Progenitor cell of endocrine pancreas (in vitro differentiated cells): ENCODE data around the gene GTF2IRD1. TPM values are rescaled to one million over a fixed set of nuclear protein-coding genes. Genes with fewer than 3 reads are reported as not detected.
"Not testable (repeated sequence)": the region's sequence is repeated elsewhere in the genome, so short reads cannot be mapped to it uniquely, and the experiment has no call there.

Source experiments
- DNase-seq: peaks from one replicate; pipeline ENCODE4 v3.0.0; 2021; ENCODE audit warnings: low spot score; ENCODE audit not compliant: unreplicated experiment
- H3K27ac Mint-ChIP-seq: 2 replicates; pipeline ENCODE4 v1.8.0; 2021; ENCODE audit warnings: mild to moderate bottlenecking, moderate library complexity, mixed read lengths
- H3K27me3 Mint-ChIP-seq: 2 replicates; pipeline ENCODE4 v1.8.0; 2021; ENCODE audit warnings: mixed read lengths
- H3K36me3 Mint-ChIP-seq: 2 replicates; pipeline ENCODE4 v1.8.0; 2022; ENCODE audit warnings: mixed read lengths; ENCODE audit not compliant: insufficient read depth
- H3K4me1 Mint-ChIP-seq: 2 replicates; pipeline ENCODE4 v1.8.0; 2021; ENCODE audit warnings: low read depth, mixed read lengths
- H3K4me3 Mint-ChIP-seq: 2 replicates; pipeline ENCODE4 v1.8.0; 2021; ENCODE audit warnings: low read depth, mild to moderate bottlenecking, moderate library complexity, mixed read lengths
- H3K9me3 Mint-ChIP-seq: 2 replicates; pipeline ENCODE4 v1.8.0; 2021; ENCODE audit warnings: low read depth, mixed read lengths
- total RNA-seq: library from RNA; stranded (reverse); gene quantifications from 2 replicates; pipeline ENCODE4 v1.2.1, GENCODE V29; 2021
- TF ChIP-seq, protein P1 (sequence below): fragments of 200-600 bp; sonication (generic); IDR thresholded peaks from one replicate; pipeline ENCODE4 v1.5.0; 2021; ENCODE audit warnings: antibody characterized with exemption, mild to moderate bottlenecking; ENCODE audit not compliant: unreplicated experiment

GTF2IRD1 gene
- total RNA-seq, 1 donor from 2014 or later: 60.7 TPM

DNA sequence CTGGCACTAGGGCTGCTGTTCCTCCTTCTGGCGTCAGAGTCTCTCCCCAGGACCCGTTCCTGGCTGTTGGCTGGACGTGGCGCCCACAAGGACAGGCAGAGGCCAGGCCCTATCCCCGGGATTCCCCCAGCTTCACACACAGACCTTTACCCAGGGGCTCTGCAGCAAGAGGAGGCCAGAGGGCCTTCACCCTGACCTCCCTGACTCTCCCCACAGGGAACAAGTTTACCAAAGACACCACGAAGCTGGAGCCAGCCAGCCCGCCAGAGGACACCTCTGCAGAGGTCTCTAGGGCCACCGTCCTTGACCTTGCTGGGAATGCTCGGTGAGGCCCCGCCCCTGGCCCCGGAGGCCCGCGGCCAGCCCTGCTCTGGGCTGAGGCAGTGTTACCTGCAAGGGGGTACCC is 82.2 kb downstream of the GTF2IRD1 start:
- Mint-ChIP-seq H3K9me3 (no peaks in the 10 kb centered on the region), H3K4me1 (no peaks in the 10 kb centered on the region), H3K36me3 (peaks cover 9% of the 10 kb centered on the region), H3K4me3 (no peak overlapping the region), H3K27ac (no peak overlapping the region), H3K27me3 (no peaks in the 10 kb centered on the region)
- TF ChIP-seq, protein P1, sequence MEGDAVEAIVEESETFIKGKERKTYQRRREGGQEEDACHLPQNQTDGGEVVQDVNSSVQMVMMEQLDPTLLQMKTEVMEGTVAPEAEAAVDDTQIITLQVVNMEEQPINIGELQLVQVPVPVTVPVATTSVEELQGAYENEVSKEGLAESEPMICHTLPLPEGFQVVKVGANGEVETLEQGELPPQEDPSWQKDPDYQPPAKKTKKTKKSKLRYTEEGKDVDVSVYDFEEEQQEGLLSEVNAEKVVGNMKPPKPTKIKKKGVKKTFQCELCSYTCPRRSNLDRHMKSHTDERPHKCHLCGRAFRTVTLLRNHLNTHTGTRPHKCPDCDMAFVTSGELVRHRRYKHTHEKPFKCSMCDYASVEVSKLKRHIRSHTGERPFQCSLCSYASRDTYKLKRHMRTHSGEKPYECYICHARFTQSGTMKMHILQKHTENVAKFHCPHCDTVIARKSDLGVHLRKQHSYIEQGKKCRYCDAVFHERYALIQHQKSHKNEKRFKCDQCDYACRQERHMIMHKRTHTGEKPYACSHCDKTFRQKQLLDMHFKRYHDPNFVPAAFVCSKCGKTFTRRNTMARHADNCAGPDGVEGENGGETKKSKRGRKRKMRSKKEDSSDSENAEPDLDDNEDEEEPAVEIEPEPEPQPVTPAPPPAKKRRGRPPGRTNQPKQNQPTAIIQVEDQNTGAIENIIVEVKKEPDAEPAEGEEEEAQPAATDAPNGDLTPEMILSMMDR: no peak
- no peak for DNase-seq

DNA sequence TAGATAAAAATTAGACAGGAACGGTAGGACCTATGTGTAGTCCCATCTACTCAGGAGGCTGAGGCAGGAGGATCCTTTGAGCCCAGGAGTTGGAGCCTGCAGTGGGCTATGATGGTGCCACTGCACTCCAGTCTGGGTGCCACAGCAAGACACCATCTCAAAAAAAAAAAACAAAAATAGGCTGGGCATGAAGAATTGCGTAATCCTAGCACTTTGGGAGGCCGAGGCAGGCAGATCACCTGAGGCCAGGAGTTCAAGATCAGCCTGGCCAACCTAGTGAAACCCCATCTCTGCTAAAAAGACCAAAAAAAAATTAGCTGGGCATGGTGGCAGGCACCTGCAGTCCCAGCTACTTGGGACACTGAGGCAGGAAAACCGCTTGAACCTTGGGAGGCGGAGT is 88.2 kb downstream of the GTF2IRD1 start:
- H3K4me3 Mint-ChIP-seq, H3K27ac Mint-ChIP-seq, H3K4me1 Mint-ChIP-seq, H3K27me3 Mint-ChIP-seq, DNase-seq, H3K9me3 Mint-ChIP-seq: not testable (repeated sequence)
- H3K36me3 Mint-ChIP-seq: peaks cover 17% of the 10 kb centered on the region

DNA sequence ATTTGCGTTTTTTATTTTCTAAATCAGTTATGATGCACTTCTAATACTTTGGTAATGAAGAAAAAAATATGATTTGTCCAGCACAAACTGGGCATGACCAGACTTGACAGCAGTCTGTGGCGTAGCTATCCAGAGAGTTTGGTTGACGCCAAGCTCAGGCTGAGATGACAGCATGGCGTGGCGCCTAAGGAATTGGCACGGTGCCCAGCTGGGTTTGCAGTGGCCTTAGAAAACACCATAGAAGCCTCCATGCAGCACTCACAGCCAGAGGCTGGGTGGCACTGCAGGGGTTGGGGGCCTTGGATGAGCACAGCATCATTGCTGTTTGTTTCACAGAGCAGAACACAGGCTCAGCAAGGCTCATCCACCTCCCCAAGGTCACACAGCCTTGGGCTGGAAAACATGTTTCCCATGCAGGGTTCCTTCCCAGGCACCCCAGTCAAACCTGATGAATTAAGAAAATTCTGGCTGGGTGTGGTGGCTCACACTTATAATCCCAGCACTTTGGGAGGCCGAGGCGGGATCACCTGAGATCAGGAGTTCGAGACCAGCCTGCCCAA is 88.9 kb downstream of the GTF2IRD1 start:
- DNase-seq: no peak
- Mint-ChIP-seq H3K36me3 (peaks cover 18% of the 10 kb centered on the region), H3K4me3 (no peak overlapping the region), H3K27ac (no peak overlapping the region), H3K9me3 (no peaks in the 10 kb centered on the region), H3K27me3 (no peaks in the 10 kb centered on the region), H3K4me1 (no peaks in the 10 kb centered on the region)
- TF ChIP-seq, protein P1: no peak

- Mint-ChIP-seq H3K27ac (peak overlapping the region; percentile 70), H3K4me1 (no peaks in the 10 kb centered on the region), H3K9me3 (no peaks in the 10 kb centered on the region), H3K4me3 (no peak overlapping the region), H3K36me3 (peaks cover 21% of the 10 kb centered on the region), H3K27me3 (no peaks in the 10 kb centered on the region)
- TF ChIP-seq, protein P1: peak; percentile 58
- no peak for DNase-seq
Observed at GRCh38 chr7:74544706-74545469, 91.2 kb downstream of the GTF2IRD1 start.

- no peak for DNase-seq
- Mint-ChIP-seq H3K36me3 (peaks cover 22% of the 10 kb centered on the region), H3K4me3 (no peak overlapping the region), H3K27ac (no peak overlapping the region), H3K9me3 (no peaks in the 10 kb centered on the region), H3K4me1 (no peaks in the 10 kb centered on the region), H3K27me3 (no peaks in the 10 kb centered on the region)
- TF ChIP-seq, protein P1: no peak
Observed at GRCh38 chr7:74545921-74546320, 92.2 kb downstream of the GTF2IRD1 start.

- H3K36me3 Mint-ChIP-seq: peaks cover 11% of the 10 kb centered on the region
- not testable (repeated sequence) for H3K27me3 Mint-ChIP-seq, H3K9me3 Mint-ChIP-seq, H3K4me3 Mint-ChIP-seq, DNase-seq, H3K27ac Mint-ChIP-seq, H3K4me1 Mint-ChIP-seq
Observed at GRCh38 chr7:74553596-74554012, 99.9 kb downstream of the GTF2IRD1 start.
